ENCODE results near the gene ENPP5.

GRCh38 chr6:46128476-46128875 lies 42.3 kb downstream of the ENPP5 start:
- TF ChIP-seq ZNF777 (CRISPR knock-in tag; IDR thresholded peaks at IDR 0.05) = no peak
- TF ChIP-seq SNAPC5 (CRISPR knock-in tag; IDR thresholded peaks at IDR 0.05; ENCODE audit: borderline replicate concordance) = no peak
- no peak for TF ChIP-seq CTCF (CRISPR knock-in tag; IDR thresholded peaks at IDR 0.05)
- no peak for TF ChIP-seq KIAA2018 (CRISPR knock-in tag; IDR thresholded peaks at IDR 0.05; ENCODE audit: borderline replicate concordance)
- no peak for TF ChIP-seq POLR2A (IDR thresholded peaks at IDR 0.05; ENCODE audit: insufficient read depth in 1 of 2, low read depth in 2 of 2, low read length in 2 of 2)
- no peak for TF ChIP-seq TGIF2 (CRISPR knock-in tag; IDR thresholded peaks at IDR 0.05)
- no peak for TF ChIP-seq ZNF761 (CRISPR knock-in tag; conservative IDR thresholded peaks at IDR 0.05)
- no peak for TF ChIP-seq ZNF329 (CRISPR knock-in tag; IDR thresholded peaks at IDR 0.05; ENCODE audit: low read depth)
- no peak for TF ChIP-seq ETV6 (CRISPR knock-in tag; conservative IDR thresholded peaks at IDR 0.05)
- no peak for TF ChIP-seq ZNF740 (CRISPR knock-in tag; IDR thresholded peaks at IDR 0.05)
